HCT116 (cell line): ENCODE results near the gene TAF4. TPM values are rescaled to one million over a fixed set of nuclear protein-coding genes. Genes with fewer than 3 reads are reported as not detected.

ENCODE experiments used
- ATAC-seq: fragments of 200-7000 bp; cut with Tn5 transposase; 2 replicates; pipeline ENCODE4 v1.9.1; 2020; ENCODE audit warnings: mild to moderate bottlenecking, moderate library complexity
- BruUV-seq: library from RNA; stranded (reverse); fragments of 400-500 nt; replicated peaks from 2 replicates; lab custom pipeline; 2021; lab: Mats Ljungman, UMichigan
- CTCF ChIA-PET: fragments of 300-600 bp; sonication (Branson Sonifier 250); formaldehyde crosslinking; loops from one replicate; lab custom pipeline; 2021; ENCODE audit warnings: antibody characterized with exemption; lab: Charles Lee
- POLR2A ChIA-PET: fragments of 300-600, 350-600 bp; sonication (Branson Sonifier 250); formaldehyde crosslinking; loops from one replicate; lab custom pipeline; 2021; ENCODE audit warnings: antibody characterized with exemption; lab: Charles Lee
- RAD21 ChIA-PET, 2 experiments: fragments of 300-600 bp; sonication (Branson Sonifier 250); formaldehyde crosslinking; loops; one replicate each; lab custom pipeline; 2023; ENCODE audit warnings: low total read pairs in 2 of 2; ENCODE audit not compliant: uncharacterized antibody in 2 of 2, unreplicated experiment in 2 of 2, low non-redundant PET in 1 of 2; lab: Charles Lee
- DNase-seq: peaks from one replicate; pipeline ENCODE4 v3.0.0-alpha.2; 2010; ENCODE audit warnings: low read depth, low spot score
- H2AFZ ChIP-seq: fragments of 200-600 bp; shearing (Covaris generic), sonication (generic); 2 replicates; pipeline ENCODE4 v1.6.1; 2017; ENCODE audit warnings: low read depth, mixed run types, mixed read lengths, antibody characterized with exemption, low read length; ENCODE audit not compliant: poor library complexity, severe bottlenecking
- H3K27ac ChIP-seq: 2 replicates; pipeline ENCODE4 v1.5.1; 2012; ENCODE audit warnings: low read depth, low read length
- H3K27me3 ChIP-seq: fragments of 200-600 bp; sonication (generic); 2 replicates; pipeline ENCODE4 v1.6.1; 2016; ENCODE audit warnings: mixed run types, low read length, mixed read lengths; ENCODE audit not compliant: insufficient read depth
- H3K36me3 ChIP-seq, 2 experiments: fragments of 200-500 bp in 1 of 2; fragments of 200-600 bp in 1 of 2; sonication (Bioruptor generic) in 1 of 2; sonication (generic) in 1 of 2; 2 replicates each; pipeline versions ENCODE4 v1.5.1 to v1.6.1; 2014 to 2016; ENCODE audit warnings: low read length in 2 of 2, inconsistent platforms in 1 of 2, mixed read lengths in 1 of 2, mixed run types in 1 of 2; ENCODE audit not compliant: insufficient read depth in 2 of 2, control insufficient read depth in 1 of 2
- H3K4me1 ChIP-seq, 2 experiments: fragments of 200-600 bp in 1 of 2; sonication (generic) in 1 of 2; 2 replicates each; pipeline versions ENCODE4 v1.5.1 to v1.6.1; 2012 to 2017; ENCODE audit warnings: low read length in 2 of 2, inconsistent platforms in 1 of 2, mild to moderate bottlenecking in 1 of 2, mixed read lengths in 1 of 2, mixed run types in 1 of 2, moderate library complexity in 1 of 2; ENCODE audit not compliant: insufficient read depth in 2 of 2, control insufficient read depth in 1 of 2
- H3K4me2 ChIP-seq: fragments of 200-600 bp; sonication (generic); 2 replicates; pipeline ENCODE4 v1.6.1; 2017; ENCODE audit warnings: mixed run types, low read length, mixed read lengths
- H3K4me3 ChIP-seq, 2 experiments: fragments of 200-600 bp in 1 of 2; sonication (generic) in 1 of 2; replicated peaks in 1 of 2; 2 replicates each; pipeline ENCODE4 v1.5.1; 2011 to 2016; ENCODE audit warnings: low read length in 2 of 2, control low read depth in 1 of 2, low read depth in 1 of 2, mild to moderate bottlenecking in 1 of 2, mixed read lengths in 1 of 2, mixed run types in 1 of 2
- H3K79me2 ChIP-seq: fragments of 200-600 bp; sonication (generic); 2 replicates; pipeline ENCODE4 v1.6.1; 2017; ENCODE audit warnings: mild to moderate bottlenecking, mixed run types, low read length, moderate library complexity, mixed read lengths; ENCODE audit not compliant: insufficient read depth
- H3K9ac ChIP-seq: fragments of 200-600 bp; sonication (generic); 2 replicates; pipeline ENCODE4 v1.6.1; 2016; ENCODE audit warnings: low read length, mixed read lengths
- H3K9me2 ChIP-seq: fragments of 200-600 bp; sonication (generic), shearing (Covaris generic); 2 replicates; pipeline ENCODE4 v1.6.1; 2017; ENCODE audit warnings: mixed run types, mild to moderate bottlenecking, moderate library complexity; ENCODE audit not compliant: insufficient read depth
- H3K9me3 ChIP-seq, 2 experiments: fragments of 200-500 bp in 1 of 2; fragments of 200-600 bp in 1 of 2; sonication (Bioruptor generic) in 1 of 2; sonication (generic) in 1 of 2; 2 replicates each; pipeline ENCODE4 v1.6.1; 2014 to 2017; ENCODE audit warnings: low read length in 2 of 2, mixed read lengths in 2 of 2, inconsistent platforms in 1 of 2, low read depth in 1 of 2, mild to moderate bottlenecking in 1 of 2, mixed run types in 1 of 2, moderate library complexity in 1 of 2; ENCODE audit not compliant: control insufficient read depth in 1 of 2, insufficient read depth in 1 of 2
- H4K20me1 ChIP-seq: fragments of 200-600 bp; sonication (generic), shearing (Covaris generic); 2 replicates; pipeline ENCODE4 v1.6.1; 2017; ENCODE audit warnings: mixed run types, mild to moderate bottlenecking, moderate library complexity; ENCODE audit not compliant: insufficient read depth
- CBX3 ChIP-seq: IDR thresholded peaks from 2 replicates; pipeline ENCODE4 v1.6.1; 2012; ENCODE audit warnings: low read depth
- EZH2phosphoT487 ChIP-seq: fragments of 200-600 bp; IDR thresholded peaks from 2 replicates; pipeline ENCODE4 v1.6.1; 2018; ENCODE audit warnings: antibody characterized with exemption, borderline replicate concordance
- JUND ChIP-seq: IDR thresholded peaks from 2 replicates; pipeline ENCODE4 v1.6.1; 2012
- MAX ChIP-seq: IDR thresholded peaks from 2 replicates; pipeline ENCODE4 v1.6.1; 2012
- RAD21 ChIP-seq: IDR thresholded peaks from 2 replicates; pipeline ENCODE4 v1.6.1; 2012; ENCODE audit warnings: low read depth, mild to moderate bottlenecking
- SP1 ChIP-seq: IDR thresholded peaks from 2 replicates; pipeline ENCODE4 v1.6.1; 2012; ENCODE audit warnings: low read depth
- TCF7L2 ChIP-seq: IDR thresholded peaks from 2 replicates; pipeline ENCODE4 v1.7.0; 2011; ENCODE audit warnings: borderline replicate concordance, inconsistent platforms; ENCODE audit not compliant: insufficient read depth, insufficient read length; ENCODE audit errors: extremely low read depth
- ZBTB33 ChIP-seq: IDR thresholded peaks from 2 replicates; pipeline ENCODE4 v1.6.1; 2011; ENCODE audit warnings: mild to moderate bottlenecking, low read length, moderate library complexity; ENCODE audit not compliant: insufficient replicate concordance; ENCODE audit errors: extremely low read depth
- ZFX ChIP-seq: fragments of 450-650 bp; IDR thresholded peaks from 2 replicates; pipeline ENCODE4 v1.6.1; 2017
- ZNF274 ChIP-seq: fragments of 200-500 bp; sonication (Bioruptor generic); IDR thresholded peaks from 2 replicates; pipeline ENCODE4 v1.6.1; 2014; ENCODE audit warnings: mild to moderate bottlenecking, low read depth, low read length, inconsistent platforms
- intact Hi-C: fragments of 100-400 bp; cut with micrococcal nuclease; formaldehyde crosslinking; loops from 2 replicates; pipeline ENCODE4 v1.10.0; 2022
- total RNA-seq: library from RNA; stranded (reverse); gene quantifications from one replicate; pipeline ENCODE4 v1.2.1, GENCODE V29; 2021; ENCODE audit not compliant: unreplicated experiment

TAF4 gene
- total RNA-seq, 1 experiment from 2014 or later, result 26.8 TPM

DNA sequence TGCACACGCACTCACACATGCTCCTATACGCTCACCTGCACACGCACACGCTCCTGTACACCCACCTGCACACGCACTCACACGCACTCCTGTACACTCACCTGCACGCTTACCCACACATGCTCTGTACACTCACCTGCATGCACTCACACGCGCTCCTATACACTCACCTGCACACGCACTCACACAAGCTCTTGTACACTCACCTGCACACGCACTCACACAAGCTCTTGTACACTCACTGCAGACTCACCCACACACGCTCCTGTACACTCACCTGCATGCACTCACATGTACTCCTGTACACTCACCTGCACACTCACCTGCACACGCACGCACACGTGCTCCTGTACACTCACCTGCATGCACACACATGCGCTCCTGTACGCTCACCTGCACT lies 22.0 kb upstream of the TAF4 start:
- no peak for TF ChIP-seq RAD21
- TF ChIP-seq MAX, result no peak
- TF ChIP-seq ZNF274, result no peak
- no peak for TF ChIP-seq CBX3
- TF ChIP-seq SP1, result no peak
- TF ChIP-seq ZBTB33, result no peak
- no peak for TF ChIP-seq JUND
- TF ChIP-seq, all 23 proteins: peak for 0
- RAD21 ChIA-PET, result no interaction called here
- Histone ChIP-seq H3K9ac (no peak overlapping the region), H3K9me3 (no peaks in the 10 kb centered on the region), H3K4me2 (no peak overlapping the region), H3K9me2 (no peaks in the 10 kb centered on the region), H2AFZ (no peak overlapping the region), H4K20me1 (no peaks in the 10 kb centered on the region), H3K4me3 (no peak overlapping the region), H3K79me2 (no peaks in the 10 kb centered on the region), H3K27me3 (peaks cover 4% of the 10 kb centered on the region; the same call in 1 of the 2 replicates), H3K27ac (no peak overlapping the region), H3K4me1 (peaks cover 5 to 13% of the 10 kb centered on the region in 2 experiments; a peak in 3 of 4 replicates), H3K36me3 (no peaks in the 10 kb centered on the region)
- intact Hi-C loops, result no loop called here
- POLR2A ChIA-PET, result no interaction called here
- no peak for ATAC-seq
- BruUV-seq, result no TSS peak
- DNase-seq, result no peak
- CTCF ChIA-PET, result no interaction called here

- intact Hi-C loops, result no loop called here
- no peak for ATAC-seq
Measured at GRCh38 chr20:62087227-62087626, 21.5 kb upstream of the TAF4 start.

More at GRCh38 chr20:62087227-62087626, 21.5 kb upstream of the TAF4 start:
- peaks cover 5 to 13% of the 10 kb centered on the region in 2 experiments; a peak in 3 of 4 replicates for H3K4me1 ChIP-seq
- no peaks in the 10 kb centered on the region for H3K36me3 ChIP-seq
- TF ChIP-seq EZH2phosphoT487 (no peak), TCF7L2 (no peak), ZFX (no peak), RAD21 (no peak), MAX (no peak)
- BruUV-seq, result no TSS peak
- POLR2A ChIA-PET, result no interaction called here
- no peak overlapping the region for H3K4me2 ChIP-seq
- no peaks in the 10 kb centered on the region for H4K20me1 ChIP-seq
- no peak overlapping the region for H3K9ac ChIP-seq
- H3K79me2 ChIP-seq, result no peaks in the 10 kb centered on the region
- no peaks in the 10 kb centered on the region for H3K9me3 ChIP-seq
- H3K4me3 ChIP-seq, result no peak overlapping the region
- H3K27me3 ChIP-seq, result peaks cover 4% of the 10 kb centered on the region; the same call in 1 of the 2 replicates
- H2AFZ ChIP-seq, result no peak overlapping the region
- H3K9me2 ChIP-seq, result no peaks in the 10 kb centered on the region
- CTCF ChIA-PET, result no interaction called here
- RAD21 ChIA-PET, result no interaction called here
- H3K27ac ChIP-seq, result no peak overlapping the region
- DNase-seq, result no peak
